ENCODE results near the gene RNMT. TPM values are rescaled to one million over a fixed set of nuclear protein-coding genes. Genes with fewer than 3 reads are reported as not detected.
A peak's percentile ranks its signal among the peaks of the same experiment; 100 is the strongest.

RNMT gene
- total RNA-seq, 1 donor from 2014 or later = 29.6 TPM

- no peaks in the 10 kb centered on the region for H3K27me3 Mint-ChIP-seq (ENCODE audit: low read depth)
These were observed 16.1 kb upstream of the RNMT start for GRCh38 chr18:13710414-13710831.

GRCh38 chr18:13712400-13713131 is 13.9 kb upstream of the RNMT start:
- no peak for DNase-seq (ENCODE audit: low spot score)
- H3K4me3 Mint-ChIP-seq (ENCODE audit: unreplicated experiment) = no peak overlapping the region
- peaks cover 3% of the 10 kb centered on the region for H3K9me3 Mint-ChIP-seq (ENCODE audit: low read depth)
- H3K36me3 Mint-ChIP-seq (ENCODE audit: low read depth) = peaks cover 1% of the 10 kb centered on the region
- TF ChIP-seq CTCF (IDR thresholded peaks at IDR 0.05) = no peak
- no peak overlapping the region for H3K27ac Mint-ChIP-seq (ENCODE audit: unreplicated experiment)
- peaks cover 9% of the 10 kb centered on the region for H3K4me1 Mint-ChIP-seq (ENCODE audit: low read depth)
- H3K27me3 Mint-ChIP-seq (ENCODE audit: low read depth) = no peaks in the 10 kb centered on the region

More at GRCh38 chr18:13710414-13710831, 16.1 kb upstream of the RNMT start:
- DNase-seq (ENCODE audit: low spot score) = no peak
- Mint-ChIP-seq H3K4me1 (ENCODE audit: low read depth) (peaks cover 9% of the 10 kb centered on the region), H3K9me3 (ENCODE audit: low read depth) (no peaks in the 10 kb centered on the region), H3K4me3 (ENCODE audit: unreplicated experiment) (no peak overlapping the region), H3K36me3 (ENCODE audit: low read depth) (peaks cover 1% of the 10 kb centered on the region), H3K27ac (ENCODE audit: unreplicated experiment) (peak overlapping the region; percentile 6)
- TF ChIP-seq CTCF (IDR thresholded peaks at IDR 0.05) = no peak

- no peak overlapping the region for H3K27ac Mint-ChIP-seq (ENCODE audit: unreplicated experiment)
- DNase-seq (ENCODE audit: low spot score) = no peak
- peaks cover 9% of the 10 kb centered on the region for H3K4me1 Mint-ChIP-seq (ENCODE audit: low read depth)
- H3K9me3 Mint-ChIP-seq (ENCODE audit: low read depth) = peaks cover 7% of the 10 kb centered on the region
- no peak overlapping the region for H3K4me3 Mint-ChIP-seq (ENCODE audit: unreplicated experiment)
- H3K36me3 Mint-ChIP-seq (ENCODE audit: low read depth) = peaks cover 1% of the 10 kb centered on the region
- H3K27me3 Mint-ChIP-seq (ENCODE audit: low read depth) = no peaks in the 10 kb centered on the region
- TF ChIP-seq CTCF (IDR thresholded peaks at IDR 0.05) = no peak
These were observed 12.9 kb upstream of the RNMT start for GRCh38 chr18:13713455-13714055.

GRCh38 chr18:13715330-13715729 is 11.1 kb upstream of the RNMT start:
- no peak for DNase-seq (ENCODE audit: low spot score)
- H3K36me3 Mint-ChIP-seq (ENCODE audit: low read depth) = peaks cover 1% of the 10 kb centered on the region
- peaks cover 7% of the 10 kb centered on the region for H3K9me3 Mint-ChIP-seq (ENCODE audit: low read depth)
- H3K4me1 Mint-ChIP-seq (ENCODE audit: low read depth) = peaks cover 9% of the 10 kb centered on the region
- no peak overlapping the region for H3K27ac Mint-ChIP-seq (ENCODE audit: unreplicated experiment)
- no peak overlapping the region for H3K4me3 Mint-ChIP-seq (ENCODE audit: unreplicated experiment)
- TF ChIP-seq CTCF (IDR thresholded peaks at IDR 0.05) = no peak
- H3K27me3 Mint-ChIP-seq (ENCODE audit: low read depth) = no peaks in the 10 kb centered on the region

- no peak overlapping the region for H3K27ac Mint-ChIP-seq (ENCODE audit: unreplicated experiment)
- no peak for DNase-seq (ENCODE audit: low spot score)
These were observed 9.6 kb upstream of the RNMT start for GRCh38 chr18:13716916-13717315.

More at GRCh38 chr18:13716916-13717315, 9.6 kb upstream of the RNMT start:
- H3K27me3 Mint-ChIP-seq (ENCODE audit: low read depth) = no peaks in the 10 kb centered on the region
- no peak overlapping the region for H3K4me3 Mint-ChIP-seq (ENCODE audit: unreplicated experiment)
- peaks cover 7% of the 10 kb centered on the region for H3K9me3 Mint-ChIP-seq (ENCODE audit: low read depth)
- no peaks in the 10 kb centered on the region for H3K4me1 Mint-ChIP-seq (ENCODE audit: low read depth)
- TF ChIP-seq CTCF (IDR thresholded peaks at IDR 0.05) = no peak
- H3K36me3 Mint-ChIP-seq (ENCODE audit: low read depth) = no peaks in the 10 kb centered on the region
